ENCODE data around the gene CC2D1A. TPM values are rescaled to one million over a fixed set of nuclear protein-coding genes. Genes with fewer than 3 reads are reported as not detected.

Gene CC2D1A
- total RNA-seq, 2 experiments from 2014 or later = 27.4 to 28.6 TPM

GRCh38 chr19:13892870-13893269, 13.1 kb upstream of the CC2D1A start:
- DNase-seq = no peak
- intact Hi-C loops (cut with micrococcal nuclease) = loop anchor here (5.0 kb wide), 1 partner anchor 289 kb away; no protein-coding TSS in a partner anchor
- Mint-ChIP-seq H3K27ac (no peak overlapping the region), H3K36me3 (ENCODE audit: low read depth) (peaks cover 3% of the 10 kb centered on the region), H3K4me3 (no peak overlapping the region), H3K9me3 (no peaks in the 10 kb centered on the region), H3K27me3 (ENCODE audit: low read depth) (no peaks in the 10 kb centered on the region), H3K4me1 (ENCODE audit: low read depth) (no peaks in the 10 kb centered on the region)
- CTCF ChIA-PET = interaction anchor here (1.1 to 1.3 kb wide), 2 partner anchors 14 to 30 kb away, joined by 3 to 4 read pairs; no protein-coding TSS in a partner anchor

GRCh38 chr19:13894552-13894951, 11.4 kb upstream of the CC2D1A start:
- CTCF ChIA-PET = interaction anchor here (0.9 kb wide), 1 partner anchor 136 kb away, joined by 3 read pairs; no protein-coding TSS in a partner anchor
- intact Hi-C loops (cut with micrococcal nuclease) = loop anchor here (5.0 kb wide), 1 partner anchor 288 kb away; no protein-coding TSS in a partner anchor
- Mint-ChIP-seq H3K27ac (no peak overlapping the region), H3K27me3 (ENCODE audit: low read depth) (no peaks in the 10 kb centered on the region), H3K4me3 (no peak overlapping the region), H3K36me3 (ENCODE audit: low read depth) (peaks cover 3% of the 10 kb centered on the region), H3K4me1 (ENCODE audit: low read depth) (no peaks in the 10 kb centered on the region), H3K9me3 (no peaks in the 10 kb centered on the region)
- no peak for DNase-seq

- Mint-ChIP-seq H3K9me3 (no peaks in the 10 kb centered on the region), H3K4me1 (ENCODE audit: low read depth) (no peaks in the 10 kb centered on the region), H3K4me3 (no peak overlapping the region), H3K27me3 (ENCODE audit: low read depth) (no peaks in the 10 kb centered on the region), H3K36me3 (ENCODE audit: low read depth) (peaks cover 3% of the 10 kb centered on the region), H3K27ac (no peak overlapping the region)
- no peak for DNase-seq
- intact Hi-C loops (cut with micrococcal nuclease) = no loop called here
- CTCF ChIA-PET = no interaction called here
Measured at GRCh38 chr19:13896227-13896626, 9.8 kb upstream of the CC2D1A start.

- Mint-ChIP-seq H3K4me1 (ENCODE audit: low read depth) (peaks cover 11% of the 10 kb centered on the region), H3K27me3 (ENCODE audit: low read depth) (no peaks in the 10 kb centered on the region), H3K27ac (no peak overlapping the region), H3K36me3 (ENCODE audit: low read depth) (peaks cover 2% of the 10 kb centered on the region), H3K9me3 (no peaks in the 10 kb centered on the region), H3K4me3 (no peak overlapping the region)
- intact Hi-C loops (cut with micrococcal nuclease) = no loop called here
- DNase-seq = no peak
- CTCF ChIA-PET = interaction anchor here (0.6 kb wide), 1 partner anchor 18 kb away, joined by 3 read pairs; no protein-coding TSS in a partner anchor
Measured at GRCh38 chr19:13899393-13899792, 6.6 kb upstream of the CC2D1A start.

GRCh38 chr19:13899912-13900584, 6.0 kb upstream of the CC2D1A start:
- peaks cover 14% of the 10 kb centered on the region for H3K4me1 Mint-ChIP-seq (ENCODE audit: low read depth)
- H3K9me3 Mint-ChIP-seq = no peaks in the 10 kb centered on the region
- H3K36me3 Mint-ChIP-seq (ENCODE audit: low read depth) = peaks cover 2% of the 10 kb centered on the region
- CTCF ChIA-PET = interaction anchor here (1.1 kb wide), 1 partner anchor 18 kb away, joined by 3 read pairs; no protein-coding TSS in a partner anchor
- H3K27me3 Mint-ChIP-seq (ENCODE audit: low read depth) = no peaks in the 10 kb centered on the region
- H3K4me3 Mint-ChIP-seq = no peak overlapping the region
- intact Hi-C loops (cut with micrococcal nuclease) = no loop called here
- H3K27ac Mint-ChIP-seq = no peak overlapping the region
- DNase-seq = no peak

- peaks cover 5% of the 10 kb centered on the region for H3K36me3 Mint-ChIP-seq (ENCODE audit: low read depth)
- peaks cover 30% of the 10 kb centered on the region for H3K4me1 Mint-ChIP-seq (ENCODE audit: low read depth)
- no peaks in the 10 kb centered on the region for H3K27me3 Mint-ChIP-seq (ENCODE audit: low read depth)
- intact Hi-C loops (cut with micrococcal nuclease) = loop anchor here (2.0 kb wide), 1 partner anchor 146 kb away; no protein-coding TSS in a partner anchor
- peaks cover 1% of the 10 kb centered on the region for H3K9me3 Mint-ChIP-seq
- DNase-seq = peak; percentile 58
- H3K4me3 Mint-ChIP-seq = no peak overlapping the region
- CTCF ChIA-PET = interaction anchor here (0.6 to 1.7 kb wide), 19 partner anchors 17 to 579 kb away, joined by 3 to 8 read pairs (median 4); partner anchors contain the start of genes IL27RA and RFX1
- no peak overlapping the region for H3K27ac Mint-ChIP-seq
Measured at GRCh38 chr19:13902993-13903555, 2.9 kb upstream of the CC2D1A start.

GRCh38 chr19:13906521-13906904, 512 bp downstream of the CC2D1A start:
- CTCF ChIA-PET = interaction anchor here (1.0 kb wide), 1 partner anchor 94 kb away, joined by 3 read pairs; no protein-coding TSS in a partner anchor
- H3K27ac Mint-ChIP-seq = no peak overlapping the region
- H3K4me1 Mint-ChIP-seq (ENCODE audit: low read depth) = peaks cover 30% of the 10 kb centered on the region
- H3K4me3 Mint-ChIP-seq = peak overlapping the region; percentile 86
- peaks cover 12% of the 10 kb centered on the region for H3K36me3 Mint-ChIP-seq (ENCODE audit: low read depth)
- peak; percentile 46 for DNase-seq
- no peaks in the 10 kb centered on the region for H3K27me3 Mint-ChIP-seq (ENCODE audit: low read depth)
- peaks cover 1% of the 10 kb centered on the region for H3K9me3 Mint-ChIP-seq
- intact Hi-C loops (cut with micrococcal nuclease) = loop anchor here (1.0 to 5.0 kb wide), 3 partner anchors 26 to 126 kb away; partner anchors contain the start of genes DCAF15 and IL27RA

- Mint-ChIP-seq H3K4me1 (ENCODE audit: low read depth) (peaks cover 30% of the 10 kb centered on the region), H3K36me3 (ENCODE audit: low read depth) (peaks cover 12% of the 10 kb centered on the region), H3K27me3 (ENCODE audit: low read depth) (no peaks in the 10 kb centered on the region), H3K9me3 (peaks cover 1% of the 10 kb centered on the region), H3K4me3 (peak overlapping the region; percentile 86), H3K27ac (no peak overlapping the region)
- intact Hi-C loops (cut with micrococcal nuclease) = loop anchor here (1.0 to 5.0 kb wide), 3 partner anchors 26 to 125 kb away; partner anchors contain the start of genes DCAF15 and IL27RA
- no peak for DNase-seq
- CTCF ChIA-PET = interaction anchor here (1.0 kb wide), 1 partner anchor 94 kb away, joined by 3 read pairs; no protein-coding TSS in a partner anchor
Measured at GRCh38 chr19:13906910-13907309, 909 bp downstream of the CC2D1A start.

GRCh38 chr19:13908674-13909073, 2.7 kb downstream of the CC2D1A start:
- Mint-ChIP-seq H3K9me3 (peaks cover 1% of the 10 kb centered on the region), H3K36me3 (ENCODE audit: low read depth) (peaks cover 15% of the 10 kb centered on the region), H3K4me1 (ENCODE audit: low read depth) (peaks cover 25% of the 10 kb centered on the region), H3K4me3 (no peak overlapping the region), H3K27me3 (ENCODE audit: low read depth) (no peaks in the 10 kb centered on the region), H3K27ac (no peak overlapping the region)
- no peak for DNase-seq
- CTCF ChIA-PET = no interaction called here
- intact Hi-C loops (cut with micrococcal nuclease) = loop anchor here (5.0 kb wide), 1 partner anchor 124 kb away; the partner anchor contains the start of gene IL27RA

GRCh38 chr19:13909430-13909829, 3.4 kb downstream of the CC2D1A start:
- Mint-ChIP-seq H3K36me3 (ENCODE audit: low read depth) (peaks cover 13% of the 10 kb centered on the region), H3K9me3 (peaks cover 1% of the 10 kb centered on the region), H3K4me1 (ENCODE audit: low read depth) (peaks cover 19% of the 10 kb centered on the region), H3K27ac (no peak overlapping the region), H3K4me3 (no peak overlapping the region), H3K27me3 (ENCODE audit: low read depth) (no peaks in the 10 kb centered on the region)
- CTCF ChIA-PET = no interaction called here
- intact Hi-C loops (cut with micrococcal nuclease) = loop anchor here (5.0 kb wide), 1 partner anchor 123 kb away; the partner anchor contains the start of gene IL27RA
- no peak for DNase-seq

GRCh38 chr19:13913352-13913751, 7.4 kb downstream of the CC2D1A start:
- Mint-ChIP-seq H3K36me3 (ENCODE audit: low read depth) (peaks cover 12% of the 10 kb centered on the region), H3K27me3 (ENCODE audit: low read depth) (no peaks in the 10 kb centered on the region), H3K27ac (no peak overlapping the region), H3K4me1 (ENCODE audit: low read depth) (no peaks in the 10 kb centered on the region), H3K4me3 (no peak overlapping the region), H3K9me3 (no peaks in the 10 kb centered on the region)
- CTCF ChIA-PET = no interaction called here
- DNase-seq = no peak
- intact Hi-C loops (cut with micrococcal nuclease) = no loop called here

GRCh38 chr19:13914777-13915176, 8.8 kb downstream of the CC2D1A start:
- Mint-ChIP-seq H3K36me3 (ENCODE audit: low read depth) (peaks cover 11% of the 10 kb centered on the region), H3K27me3 (ENCODE audit: low read depth) (no peaks in the 10 kb centered on the region), H3K4me1 (ENCODE audit: low read depth) (no peaks in the 10 kb centered on the region), H3K9me3 (no peaks in the 10 kb centered on the region), H3K4me3 (no peak overlapping the region), H3K27ac (no peak overlapping the region)
- no peak for DNase-seq
- intact Hi-C loops (cut with micrococcal nuclease) = no loop called here
- CTCF ChIA-PET = no interaction called here
